Measurements from ENCODE around the gene B3GAT1.

B3GAT1 gene

DNA sequence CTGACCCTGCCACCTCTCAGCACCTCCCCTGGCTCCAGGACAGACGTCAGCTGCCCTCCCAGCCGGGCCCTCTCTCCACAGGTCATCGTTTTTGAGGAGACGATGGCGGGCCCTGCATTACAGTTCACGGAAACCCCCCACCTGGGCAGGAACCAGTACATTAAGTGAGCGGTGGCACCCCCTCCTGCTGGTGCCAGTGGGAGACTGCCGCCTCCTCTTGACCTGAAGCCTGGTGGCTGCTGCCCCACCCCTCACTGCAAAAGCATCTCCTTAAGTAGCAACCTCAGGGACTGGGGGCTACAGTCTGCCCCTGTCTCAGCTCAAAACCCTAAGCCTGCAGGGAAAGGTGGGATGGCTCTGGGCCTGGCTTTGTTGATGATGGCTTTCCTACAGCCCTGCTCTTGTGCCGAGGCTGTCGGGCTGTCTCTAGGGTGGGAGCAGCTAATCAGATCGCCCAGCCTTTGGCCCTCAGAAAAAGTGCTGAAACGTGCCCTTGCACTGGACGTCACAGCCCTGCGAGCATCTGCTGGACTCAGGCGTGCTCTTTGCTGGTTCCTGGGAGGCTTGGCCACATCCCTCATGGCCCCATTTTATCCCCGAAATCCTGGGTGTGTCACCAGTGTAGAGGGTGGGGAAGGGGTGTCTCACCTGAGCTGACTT, 37.0 kb downstream of the B3GAT1 start:
- CTCF ChIA-PET: no interaction called here
- POLR2A ChIA-PET: no interaction called here
- no peak for DNase-seq (ENCODE audit: extremely low spot score)
- TF ChIP-seq ZNF384 (IDR thresholded peaks at IDR 0.05) (no peak), CTBP1 (IDR thresholded peaks at IDR 0.05; ENCODE audit: borderline replicate concordance) (no peak), LEF1 (IDR thresholded peaks at IDR 0.05; ENCODE audit: borderline replicate concordance) (no peak), ELF4 (IDR thresholded peaks at IDR 0.05) (no peak), TARDBP (IDR thresholded peaks at IDR 0.05) (no peak), NFRKB (IDR thresholded peaks at IDR 0.05) (no peak), SP1 (IDR thresholded peaks at IDR 0.05) (no peak), SUZ12 (IDR thresholded peaks at IDR 0.05) (no peak), FOXK2 (IDR thresholded peaks at IDR 0.05) (no peak), FOXM1 (IDR thresholded peaks at IDR 0.05; ENCODE audit: borderline replicate concordance) (no peak), HDGF (IDR thresholded peaks at IDR 0.05; ENCODE audit: borderline replicate concordance) (no peak), FOXA1 (IDR thresholded peaks at IDR 0.05) (no peak), PKNOX1 (IDR thresholded peaks at IDR 0.05) (no peak), BHLHE40 (IDR thresholded peaks at IDR 0.05; ENCODE audit: borderline replicate concordance) (no peak), L3MBTL2 (conservative IDR thresholded peaks at IDR 0.05) (no peak)

GRCh38 chr11:134374171-134374570, 37.9 kb downstream of the B3GAT1 start:
- ChIA-PET POLR2A (no interaction called here), CTCF (no interaction called here)
- TF ChIP-seq CTBP1 (IDR thresholded peaks at IDR 0.05; ENCODE audit: borderline replicate concordance) (no peak), SP1 (IDR thresholded peaks at IDR 0.05) (no peak), FOXK2 (IDR thresholded peaks at IDR 0.05) (no peak), BHLHE40 (IDR thresholded peaks at IDR 0.05; ENCODE audit: borderline replicate concordance) (no peak), LEF1 (IDR thresholded peaks at IDR 0.05; ENCODE audit: borderline replicate concordance) (no peak), NFRKB (IDR thresholded peaks at IDR 0.05) (no peak), FOXA1 (IDR thresholded peaks at IDR 0.05) (no peak), HDGF (IDR thresholded peaks at IDR 0.05; ENCODE audit: borderline replicate concordance) (no peak), L3MBTL2 (conservative IDR thresholded peaks at IDR 0.05) (no peak), FOXM1 (IDR thresholded peaks at IDR 0.05; ENCODE audit: borderline replicate concordance) (no peak), TARDBP (IDR thresholded peaks at IDR 0.05) (no peak), SUZ12 (IDR thresholded peaks at IDR 0.05) (no peak), PKNOX1 (IDR thresholded peaks at IDR 0.05) (no peak), ARNT (IDR thresholded peaks at IDR 0.05) (no peak)
- DNase-seq (ENCODE audit: extremely low spot score): no peak

DNA sequence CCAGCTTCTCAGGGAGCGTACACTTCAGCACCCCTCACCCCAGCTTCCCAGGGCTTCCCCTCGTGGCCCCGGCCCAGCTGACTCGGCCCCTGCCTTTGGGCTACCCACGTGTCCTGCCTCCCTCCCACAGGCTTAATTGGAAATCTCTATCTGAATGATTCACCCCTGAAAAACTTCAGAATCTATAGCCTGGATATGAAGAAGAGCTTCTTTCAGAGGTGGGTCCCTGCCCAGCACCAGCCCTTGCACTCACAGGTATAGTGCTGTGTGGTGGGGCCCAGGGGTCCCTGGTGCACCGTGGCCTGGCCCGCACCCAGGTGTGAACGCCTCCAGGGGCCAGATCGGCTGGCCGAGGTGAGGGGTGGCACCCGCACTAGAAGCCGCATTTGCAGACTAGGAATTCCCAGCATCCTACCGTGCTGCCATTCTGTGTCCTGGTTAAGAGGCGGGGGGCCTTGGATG, 38.4 kb downstream of the B3GAT1 start:
- ChIA-PET CTCF (no interaction called here), POLR2A (no interaction called here)
- DNase-seq (ENCODE audit: extremely low spot score): no peak
- TF ChIP-seq ZNF384 (IDR thresholded peaks at IDR 0.05): no peak
- TF ChIP-seq FOXM1 (IDR thresholded peaks at IDR 0.05; ENCODE audit: borderline replicate concordance): no peak
- no peak for TF ChIP-seq BHLHE40 (IDR thresholded peaks at IDR 0.05; ENCODE audit: borderline replicate concordance)
- no peak for TF ChIP-seq SUZ12 (IDR thresholded peaks at IDR 0.05)
- TF ChIP-seq NFRKB (IDR thresholded peaks at IDR 0.05): no peak
- no peak for TF ChIP-seq HDGF (IDR thresholded peaks at IDR 0.05; ENCODE audit: borderline replicate concordance)
- no peak for TF ChIP-seq CTBP1 (IDR thresholded peaks at IDR 0.05; ENCODE audit: borderline replicate concordance)
- TF ChIP-seq TARDBP (IDR thresholded peaks at IDR 0.05): no peak

DNA sequence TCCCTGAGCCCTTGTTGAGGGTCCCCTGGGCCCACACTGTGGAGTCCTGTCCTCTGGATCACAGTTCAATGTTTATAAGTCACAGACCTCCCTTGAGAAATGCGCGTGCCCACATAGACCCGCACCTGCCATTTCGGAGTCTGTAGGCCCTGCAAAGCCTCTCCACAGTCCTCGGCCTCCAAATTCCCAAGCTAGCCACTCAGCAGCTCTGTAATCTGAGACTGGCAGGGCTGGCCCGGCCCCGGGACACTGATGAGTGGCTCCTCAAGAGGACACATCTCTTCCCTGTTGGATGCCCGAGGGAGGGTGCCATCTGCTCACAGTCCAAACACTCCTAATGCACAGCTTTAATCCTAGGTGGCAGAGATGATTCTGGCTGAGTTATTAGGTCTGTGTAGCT, 39.1 kb downstream of the B3GAT1 start:
- POLR2A ChIA-PET: no interaction called here
- TF ChIP-seq CTBP1 (IDR thresholded peaks at IDR 0.05; ENCODE audit: borderline replicate concordance) (no peak), SP1 (IDR thresholded peaks at IDR 0.05) (no peak), FOXK2 (IDR thresholded peaks at IDR 0.05) (no peak), PKNOX1 (IDR thresholded peaks at IDR 0.05) (no peak), BHLHE40 (IDR thresholded peaks at IDR 0.05; ENCODE audit: borderline replicate concordance) (no peak), SUZ12 (IDR thresholded peaks at IDR 0.05) (no peak), LEF1 (IDR thresholded peaks at IDR 0.05; ENCODE audit: borderline replicate concordance) (no peak), TARDBP (IDR thresholded peaks at IDR 0.05) (no peak), HDGF (IDR thresholded peaks at IDR 0.05; ENCODE audit: borderline replicate concordance) (no peak), L3MBTL2 (conservative IDR thresholded peaks at IDR 0.05) (no peak), FOXA1 (IDR thresholded peaks at IDR 0.05) (no peak), FOXM1 (IDR thresholded peaks at IDR 0.05; ENCODE audit: borderline replicate concordance) (no peak), ARNT (IDR thresholded peaks at IDR 0.05) (no peak), ZNF384 (IDR thresholded peaks at IDR 0.05) (no peak), ELF4 (IDR thresholded peaks at IDR 0.05) (no peak), NFRKB (IDR thresholded peaks at IDR 0.05) (no peak)
- no peak for DNase-seq (ENCODE audit: extremely low spot score)
- CTCF ChIA-PET: no interaction called here

GRCh38 chr11:134372536-134372935, 39.5 kb downstream of the B3GAT1 start:
- CTCF ChIA-PET: no interaction called here

More at GRCh38 chr11:134372536-134372935, 39.5 kb downstream of the B3GAT1 start:
- TF ChIP-seq SP1 (IDR thresholded peaks at IDR 0.05) (no peak), PKNOX1 (IDR thresholded peaks at IDR 0.05) (no peak), ZNF384 (IDR thresholded peaks at IDR 0.05) (no peak)
- no peak for DNase-seq (ENCODE audit: extremely low spot score)
- POLR2A ChIA-PET: no interaction called here

Measured in HEK293T (cell line).